GM18499 (cell line): ENCODE data around the gene PEX5L.
A peak's percentile ranks its signal among the peaks of the same experiment; 100 is the strongest.

Experiments used
- ATAC-seq: cut with Tn5 transposase; IDR thresholded peaks from one replicate; pipeline ENCODE4 v1.9.1; 2021; ENCODE audit warnings: moderate number of reproducible peaks; ENCODE audit not compliant: insufficient read depth, unreplicated experiment

The PEX5L gene

GRCh38 chr3:179860275-179861107, 176.2 kb downstream of the PEX5L start:
- no peak for ATAC-seq

GRCh38 chr3:179853176-179853575, 183.6 kb downstream of the PEX5L start:
- ATAC-seq: peak; percentile 62

GRCh38 chr3:179852142-179852905, 184.4 kb downstream of the PEX5L start:
- ATAC-seq: peak; percentile 84

- ATAC-seq: no peak
These were observed 188.0 kb downstream of the PEX5L start for GRCh38 chr3:179848711-179849110.

GRCh38 chr3:179842061-179842460, 194.7 kb downstream of the PEX5L start:
- no peak for ATAC-seq

GRCh38 chr3:179840985-179841384, 195.8 kb downstream of the PEX5L start:
- ATAC-seq: no peak

GRCh38 chr3:179837374-179837773, 199.4 kb downstream of the PEX5L start:
- ATAC-seq: no peak

GRCh38 chr3:179833294-179833693, 203.4 kb downstream of the PEX5L start:
- ATAC-seq: no peak

- ATAC-seq: no peak
These were observed 204.3 kb downstream of the PEX5L start for GRCh38 chr3:179832333-179832854.

GRCh38 chr3:179829401-179829800, 207.3 kb downstream of the PEX5L start:
- ATAC-seq: no peak

- no peak for ATAC-seq
These were observed 208.0 kb downstream of the PEX5L start for GRCh38 chr3:179828738-179829137.

GRCh38 chr3:179826247-179826637, 210.5 kb downstream of the PEX5L start:
- ATAC-seq: no peak

GRCh38 chr3:179825527-179826246, 211.1 kb downstream of the PEX5L start:
- ATAC-seq: no peak

- no peak for ATAC-seq
These were observed 214.4 kb downstream of the PEX5L start for GRCh38 chr3:179822296-179822695.

- ATAC-seq: no peak
These were observed 217.4 kb downstream of the PEX5L start for GRCh38 chr3:179819379-179819778.

- ATAC-seq: no peak
These were observed 224.7 kb downstream of the PEX5L start for GRCh38 chr3:179812096-179812382.

GRCh38 chr3:179811321-179812095, 225.2 kb downstream of the PEX5L start:
- peak; percentile 91 for ATAC-seq

- ATAC-seq: no peak
These were observed 227.1 kb downstream of the PEX5L start for GRCh38 chr3:179809639-179810038.

GRCh38 chr3:179807588-179807987, 229.1 kb downstream of the PEX5L start:
- no peak for ATAC-seq

GRCh38 chr3:179806177-179806576, 230.6 kb downstream of the PEX5L start:
- ATAC-seq: no peak
